GM12801 (cell line): Measurements from ENCODE around the gene ARHGEF18.

Experiments used
- TF ChIP-seq, protein P1 (sequence below): IDR thresholded peaks from one replicate; pipeline ENCODE4 v1.5.1; 2011; ENCODE audit warnings: control low read depth; ENCODE audit not compliant: insufficient read length; ENCODE audit errors: extremely low read depth

Gene ARHGEF18

DNA sequence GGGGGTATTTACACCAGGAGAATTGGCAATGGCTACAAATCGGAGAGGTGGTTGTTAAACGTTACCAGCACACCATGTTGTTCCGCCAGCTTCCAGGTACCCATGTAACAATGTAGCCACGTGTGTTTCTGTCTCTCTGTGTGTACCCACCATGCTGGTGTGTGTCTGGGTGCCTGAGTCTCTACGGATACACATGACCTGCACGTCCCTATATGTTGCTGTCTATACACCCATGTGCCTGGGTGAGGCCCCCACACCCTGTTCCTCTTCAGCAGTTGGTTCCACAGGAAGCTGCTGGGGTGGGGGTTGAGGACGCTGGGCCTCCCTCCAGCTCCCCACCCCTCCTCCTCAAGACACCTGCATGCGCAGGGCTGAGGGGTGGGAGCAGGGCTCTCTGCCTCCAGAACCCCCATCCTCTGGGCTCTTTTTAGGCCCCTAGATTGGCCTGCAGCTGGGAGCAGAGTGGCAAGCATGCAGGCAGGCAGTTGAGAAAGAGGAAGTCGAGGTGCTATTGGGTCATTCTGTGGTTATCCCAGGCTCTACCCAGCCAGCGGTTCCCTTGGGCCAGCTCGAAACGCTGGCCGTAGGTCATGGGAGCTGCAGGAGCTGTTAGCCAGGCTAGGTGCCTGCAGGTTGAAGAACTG is at the start of gene ARHGEF18:
TSS of gene ARHGEF18 (plus strand) at position 351 of the 644 bp plus-strand sequence. CDS start 13,954 bp downstream, outside the sequence.
- TF ChIP-seq, protein P1, sequence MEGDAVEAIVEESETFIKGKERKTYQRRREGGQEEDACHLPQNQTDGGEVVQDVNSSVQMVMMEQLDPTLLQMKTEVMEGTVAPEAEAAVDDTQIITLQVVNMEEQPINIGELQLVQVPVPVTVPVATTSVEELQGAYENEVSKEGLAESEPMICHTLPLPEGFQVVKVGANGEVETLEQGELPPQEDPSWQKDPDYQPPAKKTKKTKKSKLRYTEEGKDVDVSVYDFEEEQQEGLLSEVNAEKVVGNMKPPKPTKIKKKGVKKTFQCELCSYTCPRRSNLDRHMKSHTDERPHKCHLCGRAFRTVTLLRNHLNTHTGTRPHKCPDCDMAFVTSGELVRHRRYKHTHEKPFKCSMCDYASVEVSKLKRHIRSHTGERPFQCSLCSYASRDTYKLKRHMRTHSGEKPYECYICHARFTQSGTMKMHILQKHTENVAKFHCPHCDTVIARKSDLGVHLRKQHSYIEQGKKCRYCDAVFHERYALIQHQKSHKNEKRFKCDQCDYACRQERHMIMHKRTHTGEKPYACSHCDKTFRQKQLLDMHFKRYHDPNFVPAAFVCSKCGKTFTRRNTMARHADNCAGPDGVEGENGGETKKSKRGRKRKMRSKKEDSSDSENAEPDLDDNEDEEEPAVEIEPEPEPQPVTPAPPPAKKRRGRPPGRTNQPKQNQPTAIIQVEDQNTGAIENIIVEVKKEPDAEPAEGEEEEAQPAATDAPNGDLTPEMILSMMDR = no peak

GRCh38 chr19:7301525-7301924 is 47.2 kb upstream of the ARHGEF18 start:
- TF ChIP-seq, protein P1 = no peak

GRCh38 chr19:7303470-7303869 is 45.3 kb upstream of the ARHGEF18 start:
- TF ChIP-seq, protein P1 = no peak

DNA sequence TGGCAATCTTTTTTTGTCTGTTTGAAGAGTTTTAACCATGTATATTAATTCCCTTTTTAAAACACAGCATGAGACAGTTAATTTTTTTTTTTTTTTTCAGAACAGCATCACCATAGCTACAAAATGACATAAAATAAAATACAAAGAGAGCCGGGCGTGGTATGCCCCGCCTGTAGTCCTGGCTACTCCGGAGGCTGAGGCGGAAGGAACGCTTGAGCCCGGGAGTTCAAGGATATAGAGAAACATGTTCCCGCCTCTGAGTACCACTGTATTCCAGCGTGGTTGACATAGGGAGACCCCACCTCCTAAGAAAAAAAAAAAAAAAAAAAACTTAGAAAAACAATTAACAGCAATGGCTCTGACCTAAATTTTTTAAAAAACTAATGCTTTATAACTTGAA is 44.5 kb upstream of the ARHGEF18 start:
- TF ChIP-seq, protein P1 = no peak

GRCh38 chr19:7307590-7308218 is 41.0 kb upstream of the ARHGEF18 start:
- TF ChIP-seq, protein P1 = no peak

DNA sequence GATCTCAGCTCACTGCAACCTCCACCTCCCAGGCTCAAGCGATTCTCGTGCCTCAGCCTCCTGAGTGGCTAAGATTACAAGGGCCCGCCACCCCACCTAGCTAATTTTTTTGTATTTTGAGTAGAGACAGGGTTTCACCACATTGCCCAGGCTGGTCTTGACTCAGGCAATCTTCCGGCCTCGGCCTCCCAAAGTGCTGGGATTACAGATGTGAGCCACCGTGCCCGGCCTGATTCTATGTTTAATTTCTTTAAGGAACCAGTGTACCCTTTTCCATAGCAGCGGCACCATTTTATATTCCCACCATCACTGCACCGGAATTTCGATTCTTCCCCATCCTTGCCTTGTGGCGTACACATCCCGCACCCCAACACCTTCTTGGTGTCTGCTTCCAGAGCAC is 36.8 kb upstream of the ARHGEF18 start:
- TF ChIP-seq, protein P1 = no peak

- TF ChIP-seq, protein P1 = no peak
These were observed 35.9 kb upstream of the ARHGEF18 start for GRCh38 chr19:7312816-7313215.
